ENCODE data around the gene CALD1. TPM values are rescaled to one million over a fixed set of nuclear protein-coding genes. Genes with fewer than 3 reads are reported as not detected.

Gene CALD1
- total RNA-seq, 1 experiment from 2014 or later: 99.8 TPM

Other genes starting within 250 kb of the CALD1 start
- gene AKR1B15, start 230.5 kb upstream of the CALD1 start, total RNA-seq (2014; rRNA removed; shearing (Covaris generic)): not detected in 2 replicates
- 14.9 and 19.6 TPM in 2 replicates for gene BPGM, start 132.8 kb upstream of the CALD1 start, total RNA-seq (2014; rRNA removed; shearing (Covaris generic))
- gene AGBL3, start 206.9 kb downstream of the CALD1 start, total RNA-seq (2014; rRNA removed; shearing (Covaris generic)): 1.00 and 1.7 TPM in 2 replicates

All from H7 (cell line).